Medulla oblongata (tissue), 1 donor: ENCODE results near the gene AKAP8L.

Experiments used
- DNase-seq: peaks from one replicate; pipeline ENCODE4 v3.0.0-alpha.2; 2015; ENCODE audit errors: extremely low spot score

Gene AKAP8L

DNA sequence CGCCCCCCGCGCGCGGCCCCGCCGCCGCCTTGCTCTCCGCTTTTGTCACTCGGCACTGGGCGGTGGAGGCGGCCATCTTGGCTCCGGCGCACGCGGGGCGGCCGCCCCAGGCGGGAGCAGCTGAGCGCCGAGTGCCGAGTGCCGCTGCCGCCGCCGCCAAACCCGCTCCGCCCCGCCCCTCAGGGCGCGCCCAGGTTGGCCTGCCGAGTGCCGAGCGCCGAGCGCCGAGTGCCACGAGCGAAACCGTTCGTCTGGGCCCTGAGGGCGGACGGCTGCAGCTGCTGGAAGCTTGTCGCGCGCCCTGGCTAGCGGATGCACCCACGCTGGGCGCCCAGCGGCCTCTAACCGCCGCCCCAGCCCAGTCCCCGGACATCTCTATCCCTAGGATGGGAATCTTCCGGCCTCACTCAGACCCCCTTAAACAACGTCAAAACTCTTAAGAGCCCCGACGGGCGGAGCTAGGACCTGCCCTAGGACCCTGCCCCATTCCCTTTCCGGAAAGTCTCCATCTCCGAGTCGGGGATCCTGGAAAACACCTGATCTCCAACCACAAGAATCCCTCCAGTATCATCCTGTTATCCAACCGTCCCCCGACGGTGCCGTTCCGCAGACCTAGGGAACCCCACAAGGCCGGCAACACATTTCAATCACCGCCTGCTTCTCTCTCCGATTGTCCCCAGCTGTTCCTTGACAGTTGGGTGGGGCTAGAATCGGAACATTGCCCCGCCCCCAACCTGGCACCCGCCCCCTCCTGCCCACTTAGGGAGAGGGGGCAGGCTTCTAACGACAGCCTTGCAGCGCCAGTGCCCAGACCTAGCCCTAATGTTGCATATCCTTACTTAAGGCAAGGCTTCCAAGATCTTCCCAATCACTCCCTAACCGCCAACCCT is 14.1 kb upstream of the AKAP8L start:
- DNase-seq, result peak; percentile 90

DNA sequence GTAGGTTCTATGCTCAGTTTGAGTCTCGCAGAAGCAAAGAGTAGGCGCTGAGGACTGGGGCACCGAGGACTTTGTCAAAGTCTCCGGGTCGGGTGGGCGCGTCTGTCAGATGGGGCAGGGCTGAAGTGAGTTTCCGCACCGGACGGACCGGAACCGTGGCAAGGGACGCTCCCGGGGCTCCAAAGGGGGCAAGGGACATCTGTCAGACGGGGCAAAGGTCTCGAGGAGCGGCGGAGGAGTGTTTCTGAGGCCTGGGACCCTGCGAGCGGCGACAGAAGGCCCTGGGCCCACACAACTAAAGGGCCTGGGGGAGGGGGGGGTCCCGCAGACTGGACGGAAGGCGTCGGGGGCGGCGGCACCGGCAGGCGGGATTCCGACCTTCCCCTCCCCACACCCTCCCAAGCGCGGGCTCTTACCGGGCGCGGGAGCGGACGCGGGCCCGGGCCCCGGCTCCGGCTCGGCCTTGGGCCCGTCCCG is 13.3 kb upstream of the AKAP8L start:
- no peak for DNase-seq

DNA sequence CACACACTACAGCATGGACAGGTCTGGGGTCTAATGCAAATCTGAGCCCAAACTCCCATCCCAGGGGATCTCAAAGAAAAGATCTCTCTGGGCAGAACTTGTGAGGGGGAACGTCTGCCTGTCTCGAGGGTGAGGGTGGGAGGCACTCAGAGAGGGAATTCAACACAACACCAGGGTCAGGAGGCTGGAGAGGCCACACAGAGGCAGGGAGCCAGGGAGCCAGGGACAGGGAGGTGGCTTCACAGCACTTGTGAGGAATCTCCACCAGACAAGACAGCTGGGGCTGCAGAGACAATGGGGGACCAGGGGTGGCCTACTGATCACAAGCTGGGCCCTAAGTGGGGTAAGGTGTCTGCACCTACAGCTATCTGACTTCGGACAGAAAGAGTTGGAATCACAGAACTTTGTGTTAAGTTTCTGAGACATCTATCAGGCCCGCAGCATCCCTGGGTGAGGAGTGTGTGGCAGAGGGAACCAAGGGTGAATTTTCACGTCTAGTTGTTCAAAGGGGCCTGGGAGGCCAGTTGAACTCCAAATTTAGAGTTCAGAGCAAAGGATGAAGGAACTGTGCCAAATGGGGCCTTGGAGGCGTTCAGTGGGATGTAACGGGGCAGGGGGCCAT is 12.7 kb upstream of the AKAP8L start:
- DNase-seq, result no peak

DNA sequence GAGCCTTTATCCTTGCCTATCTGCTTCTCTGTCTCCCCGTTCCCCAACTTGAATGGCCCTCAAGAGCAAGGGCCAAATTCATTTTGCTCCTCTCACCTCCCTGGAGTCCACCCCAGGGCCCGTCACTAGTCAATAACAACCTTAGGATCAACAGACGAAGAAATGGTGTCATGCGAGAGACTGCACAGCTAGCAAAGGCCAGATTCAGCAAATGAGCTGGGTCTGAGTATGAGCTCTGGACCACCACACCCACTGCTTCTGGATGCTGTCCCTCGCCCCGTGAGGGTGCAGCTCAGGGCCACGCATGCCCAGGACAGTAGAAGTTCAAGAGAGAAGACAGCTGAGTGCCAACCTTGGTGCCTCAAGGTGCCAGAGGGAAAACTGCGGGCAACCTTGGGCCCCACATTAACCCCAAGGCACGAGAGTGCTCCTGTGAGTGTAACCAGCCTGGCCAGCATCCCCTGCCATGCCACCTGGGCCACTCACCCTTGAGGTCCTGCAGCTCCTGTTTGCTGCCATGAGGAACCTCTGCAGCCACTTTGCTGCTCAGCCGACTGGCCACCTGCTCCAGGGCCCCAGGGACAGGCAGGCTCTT is 11.8 kb upstream of the AKAP8L start:
- no peak for DNase-seq

DNA sequence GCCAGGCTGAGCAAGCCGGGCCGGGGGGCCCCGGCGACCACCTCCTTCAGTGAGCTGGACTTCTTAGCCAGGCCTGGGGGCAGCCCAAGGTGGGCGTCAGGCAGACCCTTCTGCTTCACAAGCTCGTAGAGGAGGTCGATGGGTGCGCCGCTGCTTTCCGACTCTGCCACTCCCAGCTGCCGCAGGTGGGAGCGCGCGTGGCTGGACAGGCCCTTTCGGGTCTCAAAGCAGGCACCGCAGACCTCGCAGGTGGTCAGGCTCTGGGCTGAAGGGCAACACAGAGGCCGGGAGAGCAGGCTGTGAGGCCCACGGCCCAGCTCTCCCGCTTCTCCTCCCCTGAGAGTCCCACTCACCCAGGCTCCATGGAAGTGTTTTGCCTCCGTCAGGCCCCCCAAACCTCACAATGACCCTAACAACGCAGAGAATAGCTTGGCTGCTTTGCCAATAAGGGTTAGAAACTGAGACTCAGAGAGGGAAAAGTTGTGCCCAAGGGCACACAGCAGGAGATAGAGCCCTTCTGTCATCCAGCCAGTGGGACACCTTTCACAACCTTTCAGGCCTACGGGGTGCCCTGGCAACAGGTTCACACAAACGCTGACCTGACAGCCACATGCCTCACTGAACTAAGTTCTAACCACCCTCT is 11.2 kb upstream of the AKAP8L start:
- no peak for DNase-seq

DNA sequence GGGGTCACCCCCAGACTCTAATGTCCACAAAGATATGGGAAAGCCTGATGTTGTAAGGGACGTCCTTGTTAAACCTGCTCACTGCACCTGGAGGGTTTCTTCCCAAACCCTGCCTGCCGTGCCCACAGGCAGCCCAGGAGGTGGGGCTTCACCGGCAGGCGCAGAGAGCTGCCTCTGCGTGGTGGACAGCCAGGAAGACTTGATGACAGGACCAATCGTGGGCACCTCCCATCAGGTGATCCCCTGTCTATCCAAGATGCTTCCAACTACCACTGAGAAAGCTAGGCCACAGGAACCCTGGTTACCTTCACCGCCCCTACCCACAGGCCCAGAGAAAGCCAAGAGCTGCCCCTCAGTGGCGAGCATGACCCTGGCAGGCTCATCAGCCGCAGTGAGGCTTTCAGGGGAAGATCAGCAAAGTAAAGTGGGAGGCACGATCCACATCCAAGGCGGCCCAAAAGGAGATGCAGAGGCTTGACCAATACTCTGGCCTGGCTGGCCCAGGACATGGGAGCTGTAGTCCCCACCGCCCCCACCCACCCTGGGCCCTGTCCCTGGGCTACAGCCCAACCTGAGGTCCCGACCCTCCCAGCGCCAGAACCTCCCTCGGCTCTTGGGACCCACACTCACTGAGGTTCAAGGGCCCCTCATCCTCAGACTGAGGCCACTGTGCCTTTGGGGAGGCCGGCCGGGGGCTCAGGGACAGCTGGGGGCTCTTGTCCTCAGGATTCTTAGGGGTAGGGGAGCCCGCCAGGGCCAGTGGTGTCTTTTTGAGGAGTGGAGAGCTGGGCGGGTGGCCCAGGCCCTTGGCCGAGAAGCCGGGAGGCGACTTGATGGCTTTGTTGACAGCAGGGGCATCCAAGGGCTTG is 10.4 kb upstream of the AKAP8L start:
- DNase-seq, result no peak

DNA sequence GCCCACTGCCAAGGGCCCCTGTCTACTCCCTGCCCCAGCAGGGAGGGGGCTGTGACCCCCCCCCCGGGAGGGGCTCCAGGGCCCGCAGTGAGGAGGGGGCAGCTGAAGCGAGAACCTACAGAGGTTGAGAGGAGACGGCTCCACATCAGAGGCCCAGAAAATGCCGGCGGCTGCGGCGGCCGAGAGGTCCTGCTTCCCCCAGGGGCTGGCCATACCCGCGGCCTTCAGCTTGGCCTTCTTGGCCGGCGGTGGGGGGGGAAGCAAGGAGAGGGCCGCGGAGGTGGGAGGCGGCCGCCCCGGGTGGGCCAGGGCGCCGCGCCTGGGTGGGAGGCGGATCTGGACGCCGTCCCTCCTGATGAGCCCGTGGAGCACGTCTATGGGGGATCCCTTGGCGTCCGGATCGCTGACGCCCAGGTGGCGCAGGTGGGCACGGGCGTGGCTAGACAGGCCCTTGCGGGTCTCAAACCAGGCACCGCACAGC is 9.2 kb upstream of the AKAP8L start:
- DNase-seq, result no peak

DNA sequence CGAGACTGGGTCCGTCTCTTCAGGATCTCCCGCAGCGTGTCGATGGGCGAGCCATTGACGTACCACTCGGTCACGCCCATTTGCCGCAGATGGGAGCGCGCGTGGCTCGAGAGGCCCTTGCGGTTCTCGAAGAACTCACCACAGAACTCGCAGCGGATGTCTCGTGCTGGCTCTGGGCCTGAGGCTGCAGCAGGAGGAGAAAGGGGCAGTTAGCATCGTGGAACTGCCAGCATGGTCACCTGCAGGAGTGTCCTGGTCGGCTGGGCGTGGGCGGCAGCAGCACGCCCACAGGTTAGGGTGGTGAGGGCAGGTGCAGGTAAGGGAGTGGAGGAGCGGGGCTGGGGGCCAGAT is 8.5 kb upstream of the AKAP8L start:
- no peak for DNase-seq

DNA sequence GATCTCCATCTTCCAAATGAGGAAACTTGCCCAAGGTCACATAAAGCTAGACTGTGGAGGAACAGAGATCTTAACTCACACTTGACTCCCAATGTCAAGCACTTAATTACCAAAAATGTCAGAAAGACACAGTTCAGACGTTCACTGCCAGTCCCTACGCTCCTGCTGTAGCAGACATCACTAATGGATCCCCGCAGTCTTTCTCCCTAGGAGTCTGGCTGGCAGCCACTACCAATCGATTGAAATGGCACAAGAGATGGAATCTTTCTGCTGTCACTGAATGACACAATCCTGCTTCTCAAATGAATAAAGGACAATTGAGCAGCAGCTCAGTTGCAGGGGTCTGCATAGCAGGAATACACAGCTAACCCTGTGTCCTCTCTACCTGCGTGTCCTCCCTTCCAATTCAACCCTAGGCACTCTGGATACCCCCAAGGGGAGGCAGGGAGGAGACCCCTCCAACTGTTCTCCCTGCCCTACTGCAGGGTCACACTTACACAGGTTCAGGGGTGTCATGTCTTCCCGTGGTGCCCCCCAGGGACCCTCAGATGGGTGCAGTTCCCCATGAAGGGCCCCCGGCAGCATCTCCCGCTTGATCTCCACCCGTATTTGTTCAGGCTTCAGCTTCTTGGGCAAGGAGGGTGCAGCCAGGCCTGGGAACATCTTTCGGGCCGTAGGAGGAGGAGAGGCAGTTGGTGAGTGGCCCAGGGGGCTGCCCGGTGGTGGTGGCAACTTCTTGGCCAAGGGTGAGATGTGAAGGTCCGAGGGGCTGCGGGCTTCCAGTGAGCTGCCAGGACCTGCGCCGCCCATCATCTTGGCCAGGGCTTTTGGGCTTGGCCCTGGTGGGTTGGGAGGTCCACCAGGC is 7.9 kb upstream of the AKAP8L start:
- DNase-seq, result no peak

DNA sequence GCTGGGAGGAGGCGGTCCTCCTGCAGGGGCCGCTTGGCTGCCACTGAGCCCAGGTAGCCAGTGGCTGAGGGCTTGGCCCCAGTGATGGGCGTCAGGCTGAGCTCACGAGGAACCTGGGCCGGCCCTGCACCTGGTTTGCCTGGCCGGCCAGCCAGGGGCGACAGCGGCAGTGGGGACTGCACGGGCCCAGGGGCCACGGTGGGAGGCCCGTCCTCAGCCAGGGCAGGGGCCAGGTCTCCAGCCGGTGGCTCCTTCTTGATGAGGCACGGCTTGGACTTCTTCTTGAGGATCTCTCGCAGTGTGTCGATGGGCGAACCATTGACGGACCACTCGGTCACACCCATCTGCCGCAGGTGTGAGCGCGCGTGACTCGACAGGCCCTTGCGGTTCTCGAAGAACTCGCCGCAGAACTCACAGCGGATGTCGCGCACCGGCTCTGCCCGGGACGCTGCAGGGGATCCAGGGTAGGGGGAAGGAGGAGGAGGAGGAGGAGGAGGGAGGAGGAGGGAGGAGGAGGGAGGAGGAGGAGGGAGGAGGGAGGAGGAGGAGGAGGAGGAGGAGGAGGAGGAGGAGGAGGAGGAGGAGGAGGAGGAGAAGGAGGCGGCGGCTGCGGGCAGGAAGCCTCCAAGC is 6.6 kb upstream of the AKAP8L start:
- DNase-seq, result no peak

DNA sequence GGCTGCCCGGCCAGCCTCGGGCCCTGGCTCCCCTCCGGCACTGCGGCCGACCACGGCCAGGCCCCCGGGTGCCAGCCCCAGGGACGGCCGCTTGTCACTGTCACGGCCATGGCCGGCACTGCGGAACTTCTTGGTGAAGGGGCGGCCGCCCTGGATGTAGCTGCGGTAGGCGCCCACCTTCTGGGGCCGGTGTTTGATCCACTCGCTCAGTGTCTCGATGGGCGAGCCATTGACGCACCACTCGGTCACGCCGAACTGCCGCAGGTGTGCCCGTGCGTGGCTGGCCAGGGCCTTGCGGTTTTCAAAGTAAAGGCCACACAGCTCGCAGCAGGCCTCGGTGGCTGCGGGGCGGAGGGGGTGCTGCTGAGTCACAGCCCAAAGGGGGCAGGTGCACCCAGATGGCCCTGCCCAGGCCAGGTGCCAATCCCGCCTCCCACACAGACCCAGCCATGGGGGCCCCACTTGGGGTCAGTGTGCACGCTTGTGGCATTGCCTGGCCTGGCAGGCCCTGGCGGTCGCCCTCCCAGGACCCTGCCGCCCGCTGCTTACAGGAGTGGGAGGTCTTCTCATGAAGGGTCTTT is 6.0 kb upstream of the AKAP8L start:
- no peak for DNase-seq

DNA sequence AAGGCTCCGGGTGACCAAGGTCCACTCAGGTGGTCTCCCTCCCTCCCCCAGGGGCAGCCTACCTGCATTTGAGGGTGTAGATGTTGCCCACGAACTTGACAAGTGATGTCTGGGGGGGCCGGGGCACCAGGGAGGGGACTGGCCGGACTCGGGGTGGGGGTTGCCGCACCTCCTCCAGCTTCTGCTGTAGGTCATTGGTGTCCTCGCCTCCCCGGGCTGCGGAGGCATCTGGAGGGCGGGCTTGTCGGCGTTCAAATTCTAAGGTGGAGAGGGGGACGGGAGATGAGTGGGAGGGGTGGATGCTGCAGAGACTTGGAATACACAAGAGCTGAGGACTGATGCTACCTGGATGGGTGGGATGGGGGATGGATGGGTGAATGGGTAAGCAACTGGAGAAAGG is 5.3 kb upstream of the AKAP8L start:
- no peak for DNase-seq

DNA sequence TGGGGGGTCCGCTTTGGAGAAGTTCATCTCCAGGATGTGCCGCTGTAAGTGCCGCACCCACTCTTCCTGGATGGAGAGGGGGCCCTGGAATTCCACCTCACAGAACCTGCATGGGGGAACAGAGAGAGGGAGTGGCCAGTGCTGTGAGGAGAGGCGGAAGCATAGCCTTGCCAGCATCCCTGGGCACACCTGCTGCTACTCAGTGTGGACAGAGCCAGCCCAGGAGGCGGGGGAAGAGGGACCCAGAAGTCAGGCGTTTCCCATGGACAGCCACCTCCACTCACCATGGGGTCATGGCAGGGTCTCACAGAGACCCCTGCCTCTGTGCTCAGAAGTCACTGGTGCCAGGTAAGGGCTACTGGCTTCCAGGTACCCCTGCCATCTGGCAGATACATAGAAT is 4.3 kb upstream of the AKAP8L start:
- no peak for DNase-seq

DNA sequence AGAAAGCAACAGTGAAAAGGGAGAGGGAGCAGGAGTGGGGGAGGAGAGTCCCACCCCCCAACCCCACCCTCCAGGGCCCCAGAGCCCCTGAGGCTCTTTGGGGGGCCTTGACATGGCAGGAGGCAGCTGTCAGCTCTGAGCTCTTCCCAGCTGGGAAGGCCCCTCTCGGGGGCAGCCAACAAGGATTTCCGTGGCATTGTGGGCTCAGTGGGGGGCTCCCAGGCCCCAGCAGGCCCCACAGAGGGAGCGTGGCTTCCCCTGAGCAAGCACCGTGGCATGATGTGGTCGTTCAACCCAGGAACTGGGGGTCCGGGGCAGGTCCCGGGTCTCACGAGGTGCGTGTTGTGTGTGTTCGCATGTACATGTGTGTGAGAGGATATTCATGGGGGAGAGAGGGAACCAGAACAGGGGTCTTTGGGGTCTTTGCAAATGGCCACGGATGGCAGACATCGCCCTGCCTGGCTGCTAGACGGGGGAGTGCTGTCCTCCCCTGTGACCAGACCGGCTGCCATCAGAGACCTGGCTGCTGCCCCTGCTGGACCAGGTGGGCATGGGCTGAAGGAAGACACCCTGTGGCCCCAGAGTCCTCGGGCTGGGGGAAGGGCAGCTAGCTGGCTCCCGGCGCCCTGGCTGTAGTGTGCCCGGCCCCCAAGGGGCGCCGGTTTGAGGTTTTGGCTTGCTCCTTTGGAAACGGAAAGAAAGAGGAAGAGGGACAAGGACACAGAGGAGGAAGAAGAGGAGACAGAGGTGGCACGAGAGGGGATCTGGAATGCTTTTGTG is 3.7 kb upstream of the AKAP8L start:
- DNase-seq, result no peak

DNA sequence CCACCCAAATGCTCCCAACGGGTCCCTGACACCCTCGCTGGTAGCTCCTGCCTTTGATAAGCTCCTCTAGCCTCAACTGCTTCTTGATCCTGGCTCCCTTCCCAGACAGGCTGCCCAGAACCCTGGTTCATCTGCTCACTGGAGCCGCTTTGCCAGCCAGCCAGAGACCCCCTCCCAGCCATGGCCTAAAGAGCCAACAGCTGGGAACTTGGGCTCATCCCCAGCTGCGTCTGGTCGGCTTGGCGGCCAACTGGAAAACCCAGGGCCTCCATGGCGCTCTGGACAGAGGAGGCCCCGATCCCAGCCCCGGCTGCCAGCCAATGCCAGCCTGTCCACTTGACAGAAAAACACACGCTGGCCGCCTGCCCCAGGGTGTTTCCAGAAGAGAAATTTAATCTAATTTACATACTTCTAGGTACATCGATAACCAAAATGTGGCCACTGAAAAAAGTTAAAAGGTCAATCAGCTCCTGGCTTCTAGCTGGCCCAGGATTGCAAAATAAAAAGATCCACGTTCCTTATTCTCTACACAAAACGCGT is 3.0 kb upstream of the AKAP8L start:
- DNase-seq, result peak; percentile 84

DNA sequence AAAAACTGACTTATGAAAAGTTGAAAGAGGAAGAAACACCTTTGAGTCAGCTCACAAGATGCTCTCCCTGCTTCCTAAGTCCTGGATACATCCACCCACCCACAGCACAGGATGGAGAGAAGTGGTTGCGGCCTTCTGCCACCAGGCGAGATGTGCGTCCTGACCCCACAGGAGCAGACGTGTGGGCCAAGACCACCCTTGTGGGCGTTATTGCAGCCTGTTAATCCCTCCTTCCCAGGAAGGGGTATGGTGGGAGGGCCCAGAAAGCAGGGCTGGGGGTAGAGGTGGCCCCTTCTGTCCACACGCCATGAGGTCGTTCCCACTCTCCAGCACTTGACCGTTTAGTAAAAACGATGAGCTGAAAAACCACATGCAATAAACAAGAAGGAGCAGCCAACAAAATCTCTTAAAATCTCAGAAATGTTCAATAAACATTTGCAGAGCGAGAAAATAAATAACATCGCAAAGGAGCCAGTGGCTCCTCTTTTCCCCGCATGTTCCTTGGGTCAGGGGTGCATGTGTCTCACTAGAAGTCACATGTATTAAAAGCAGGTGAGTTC is 2.4 kb upstream of the AKAP8L start:
- no peak for DNase-seq

DNA sequence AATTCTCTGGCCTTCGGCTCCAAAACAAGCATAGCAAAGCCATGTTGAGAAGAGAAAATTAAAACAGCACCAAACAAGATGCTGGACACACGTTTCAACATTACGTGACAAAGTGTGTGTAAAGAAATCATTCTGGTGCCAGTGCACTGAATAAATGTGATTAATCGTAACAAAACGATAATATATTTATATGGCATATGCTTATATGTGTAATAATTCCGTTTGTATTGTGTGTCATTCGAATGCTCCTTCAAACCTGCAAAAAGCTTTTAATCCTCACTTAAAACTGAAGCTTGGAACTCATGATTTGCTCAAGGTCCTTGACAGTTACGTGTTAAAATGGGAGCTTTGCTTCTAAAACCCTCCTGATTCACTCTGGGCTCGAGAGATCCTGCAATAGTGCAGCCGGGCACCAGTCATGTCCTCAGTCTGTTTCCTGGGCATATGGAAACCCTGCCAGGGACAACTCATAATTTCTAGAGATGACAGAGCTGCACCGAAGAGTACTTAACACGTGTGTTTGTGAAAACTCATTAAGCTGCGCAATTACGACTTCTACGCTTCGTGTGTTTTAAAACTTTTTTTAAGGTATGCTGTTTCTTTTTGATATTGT is 731 bp upstream of the AKAP8L start:
- no peak for DNase-seq

DNA sequence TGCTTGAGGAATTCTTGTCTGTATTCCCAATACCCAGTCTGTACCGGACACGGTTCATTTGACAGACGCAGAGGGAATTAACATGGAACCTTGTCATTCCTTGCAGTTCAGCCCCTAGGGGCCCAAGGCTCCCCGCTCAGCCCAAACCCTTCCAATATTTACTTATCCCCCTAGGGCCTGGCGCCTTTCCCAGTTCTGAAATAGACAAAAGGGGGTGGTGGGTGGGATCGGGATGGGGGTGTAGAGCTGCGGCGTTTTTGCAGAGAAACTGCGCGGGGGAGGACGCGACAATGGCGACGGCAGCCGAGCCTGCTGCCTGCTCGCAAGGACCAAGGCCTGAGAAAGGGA is 583 bp downstream of the AKAP8L start:
- peak; percentile 22 for DNase-seq
